Endodermal cell (in vitro differentiated cells): ENCODE results near the gene SH2B3. TPM values are rescaled to one million over a fixed set of nuclear protein-coding genes. Genes with fewer than 3 reads are reported as not detected.

ENCODE experiments used
- DNase-seq: peaks from one replicate; pipeline ENCODE4 v3.0.0-alpha.2; 2017
- H3K27ac ChIP-seq: 2 replicates; pipeline ENCODE4 v1.5.1; 2013; ENCODE audit warnings: mild to moderate bottlenecking, low read depth, low read length, moderate library complexity
- H3K27me3 ChIP-seq: 2 replicates; pipeline ENCODE4 v1.6.1; 2013; ENCODE audit warnings: mild to moderate bottlenecking, low read length, moderate library complexity; ENCODE audit not compliant: insufficient read depth, control insufficient read depth, poor library complexity, severe bottlenecking
- H3K36me3 ChIP-seq: 2 replicates; pipeline ENCODE4 v1.7.0; 2013; ENCODE audit warnings: mild to moderate bottlenecking, low read length, moderate library complexity; ENCODE audit not compliant: control insufficient read depth, insufficient read depth
- H3K4me1 ChIP-seq: one replicate; pipeline ENCODE4 v1.7.0; 2013; ENCODE audit warnings: low read length; ENCODE audit not compliant: control insufficient read depth, insufficient read depth
- H3K4me3 ChIP-seq: 2 replicates; pipeline ENCODE4 v1.5.1; 2013; ENCODE audit warnings: mild to moderate bottlenecking, low read length, moderate library complexity
- H3K9ac ChIP-seq: 2 replicates; pipeline ENCODE4 v1.6.1; 2013; ENCODE audit warnings: mild to moderate bottlenecking, low read length, moderate library complexity; ENCODE audit not compliant: poor library complexity, severe bottlenecking; ENCODE audit errors: extremely low read depth
- H3K9me3 ChIP-seq: 2 replicates; pipeline ENCODE4 v1.6.1; 2013; ENCODE audit warnings: mild to moderate bottlenecking, low read length, moderate library complexity; ENCODE audit not compliant: control insufficient read depth
- H3K27ac Mint-ChIP-seq: 2 replicates; pipeline ENCODE4 v1.8.0; 2020; ENCODE audit warnings: mixed read lengths
- H3K27me3 Mint-ChIP-seq: 2 replicates; pipeline ENCODE4 v1.8.0; 2021; ENCODE audit warnings: mild to moderate bottlenecking, mixed read lengths; ENCODE audit not compliant: insufficient read depth
- H3K36me3 Mint-ChIP-seq: 2 replicates; pipeline ENCODE4 v1.8.0; 2020; ENCODE audit warnings: low read depth, mixed read lengths
- H3K4me1 Mint-ChIP-seq: 2 replicates; pipeline ENCODE4 v1.8.0; 2020; ENCODE audit warnings: mixed read lengths
- H3K4me3 Mint-ChIP-seq: 2 replicates; pipeline ENCODE4 v1.8.0; 2020; ENCODE audit warnings: mild to moderate bottlenecking, moderate library complexity, mixed read lengths
- H3K9me3 Mint-ChIP-seq: 2 replicates; pipeline ENCODE4 v1.8.0; 2020; ENCODE audit warnings: mild to moderate bottlenecking, mixed read lengths
- CTCF ChIP-seq: fragments of 200-600 bp; sonication (generic); conservative IDR thresholded peaks from 2 replicates; pipeline ENCODE4 v1.5.0; 2021; ENCODE audit warnings: antibody characterized with exemption, mild to moderate bottlenecking
- WGBS, 2 experiments: methylation state at CpG; one replicate each; pipeline versions ENCODE4 v1.1.5 to v1.1.7; 2013; ENCODE audit warnings: missing lambda C conversion rate in 2 of 2, mixed read lengths in 1 of 2; ENCODE audit not compliant: insufficient coverage in 1 of 2, insufficient read length in 1 of 2; 5-methylcytosine and 5-hydroxymethylcytosine counted together
- total RNA-seq, 2 donors: library from RNA; stranded (reverse); fragmentation: NEBNext Ultra II Directional in 1 of 2; extraction: Animal tissue kit (Norgen Biotek cat#: 25700) in 1 of 2; gene quantifications; 2 replicates in 1 of 2; 3 replicates in 1 of 2; pipeline ENCODE4 v1.2.1, GENCODE V29; 2021

SH2B3 gene
- total RNA-seq, 2 donors from 2014 or later: 6.8 to 6.9 TPM

GRCh38 chr12:111451232-111451631, 45.5 kb downstream of the SH2B3 start:
- H3K36me3 ChIP-seq: peaks cover 81% of the 10 kb centered on the region
- TF ChIP-seq CTCF: no peak
- no peak overlapping the region for H3K4me3 ChIP-seq
- H3K9me3 ChIP-seq: no peaks in the 10 kb centered on the region
- 89% methylated on average over 1 of the region's 1 CpG; no CpG with 5 or more reads in 1 of the 2 experiments for WGBS, 2 experiments
- H3K36me3 Mint-ChIP-seq: peaks cover 63% of the 10 kb centered on the region
- no peaks in the 10 kb centered on the region for H3K27me3 ChIP-seq
- no peaks in the 10 kb centered on the region for H3K27me3 Mint-ChIP-seq
- H3K4me1 Mint-ChIP-seq: peaks cover 8% of the 10 kb centered on the region
- H3K27ac Mint-ChIP-seq: no peak overlapping the region
- no peak overlapping the region for H3K9ac ChIP-seq
- no peaks in the 10 kb centered on the region for H3K9me3 Mint-ChIP-seq
- H3K4me3 Mint-ChIP-seq: no peak overlapping the region
- peak; percentile 0 for DNase-seq
- no peak overlapping the region for H3K27ac ChIP-seq
- peaks cover 2% of the 10 kb centered on the region for H3K4me1 ChIP-seq

- Mint-ChIP-seq H3K27ac (no peak overlapping the region), H3K4me3 (no peak overlapping the region), H3K9me3 (no peaks in the 10 kb centered on the region), H3K36me3 (peaks cover 61% of the 10 kb centered on the region), H3K27me3 (no peaks in the 10 kb centered on the region), H3K4me1 (peaks cover 3% of the 10 kb centered on the region)
- Histone ChIP-seq H3K9me3 (no peaks in the 10 kb centered on the region), H3K27ac (no peak overlapping the region), H3K9ac (no peak overlapping the region), H3K36me3 (peaks cover 81% of the 10 kb centered on the region), H3K4me1 (no peaks in the 10 kb centered on the region), H3K27me3 (no peaks in the 10 kb centered on the region), H3K4me3 (no peak overlapping the region)
- WGBS, 2 experiments: 59 to 72% methylated on average over 5 to 6 of the region's 6 CpGs
- peak; percentile 87 for TF ChIP-seq CTCF
- DNase-seq: peak; percentile 44
These were observed 46.0 kb downstream of the SH2B3 start for GRCh38 chr12:111451649-111452129.

GRCh38 chr12:111453071-111453989, 47.6 kb downstream of the SH2B3 start:
- 95 to 96% methylated on average over 23 to 25 of the region's 25 CpGs for WGBS, 2 experiments
- Histone ChIP-seq H3K36me3 (peaks cover 83% of the 10 kb centered on the region), H3K4me3 (no peak overlapping the region), H3K27ac (no peak overlapping the region), H3K4me1 (no peaks in the 10 kb centered on the region), H3K9ac (no peak overlapping the region), H3K9me3 (no peaks in the 10 kb centered on the region), H3K27me3 (no peaks in the 10 kb centered on the region)
- Mint-ChIP-seq H3K4me3 (no peak overlapping the region), H3K27ac (peak overlapping the region; percentile 44), H3K27me3 (no peaks in the 10 kb centered on the region), H3K36me3 (peaks cover 60% of the 10 kb centered on the region), H3K9me3 (no peaks in the 10 kb centered on the region), H3K4me1 (no peaks in the 10 kb centered on the region)
- peak; percentile 56 for DNase-seq
- no peak for TF ChIP-seq CTCF
